Heart right ventricle (tissue), 16 donors: Measurements from ENCODE around the gene SLC2A9. TPM values are rescaled to one million over a fixed set of nuclear protein-coding genes. Genes with fewer than 3 reads are reported as not detected.

Experiments used
- ATAC-seq, 8 donors: fragments of 200-7000 bp; cut with Tn5 transposase; one replicate each; pipeline ENCODE4 v1.9.1; 2020; ENCODE audit warnings: mild to moderate bottlenecking in 8 of 8, moderate library complexity in 8 of 8, moderate number of reproducible peaks in 1 of 8
- DNase-seq, 2 donors: peaks; one replicate each; pipeline ENCODE4 v3.0.0-alpha.2; 2020
- H3K27ac ChIP-seq, 10 donors: fragments of 200-600 bp; sonication (generic) in 2 of 10; one replicate each; pipeline versions ENCODE4 v1.5.0 to v1.8.0; 2020 to 2022; ENCODE audit warnings: mild to moderate bottlenecking in 3 of 10
- H3K27me3 ChIP-seq, 7 donors: fragments of 200-600 bp; one replicate each; pipeline ENCODE4 v1.8.0; 2021 to 2022; ENCODE audit warnings: mild to moderate bottlenecking in 2 of 7
- H3K36me3 ChIP-seq, 9 donors: fragments of 200-600 bp; sonication (generic) in 1 of 9; one replicate each; pipeline versions ENCODE4 v1.5.0 to v1.8.0; 2020 to 2022; ENCODE audit warnings: mild to moderate bottlenecking in 2 of 9
- H3K4me1 ChIP-seq, 9 donors: fragments of 200-600 bp; sonication (generic) in 1 of 9; one replicate each; pipeline versions ENCODE4 v1.5.0 to v1.8.0; 2020 to 2022; ENCODE audit warnings: mild to moderate bottlenecking in 4 of 9
- H3K4me3 ChIP-seq, 10 donors: fragments of 200-600 bp; sonication (generic) in 2 of 10; one replicate each; pipeline versions ENCODE4 v1.5.0 to v1.8.0; 2020 to 2022; ENCODE audit warnings: mild to moderate bottlenecking in 7 of 10, moderate library complexity in 2 of 10
- H3K9me3 ChIP-seq, 11 donors: fragments of 200-600 bp in 10 of 11; sonication (generic) in 2 of 11; one replicate each; pipeline versions ENCODE4 v1.5.0 to v1.8.0; 2013 to 2022; ENCODE audit warnings: mild to moderate bottlenecking in 2 of 11, control low read depth in 1 of 11, moderate library complexity in 1 of 11
- WGBS, 2 donors: extraction: QIAGEN DNeasy Blood & Tissue Kit; methylation state at CpG; one replicate each; pipeline ENCODE4 v1.1.7; 2013; ENCODE audit warnings: inconsistent platforms in 1 of 2; 5-methylcytosine and 5-hydroxymethylcytosine counted together
- intact Hi-C, 10 donors: fragments of 100-400 bp; cut with DNase I; formaldehyde crosslinking; loops; one replicate each; pipeline versions ENCODE4 v1.11.1 to v1.14.2; 2022
- polyA plus RNA-seq, 2 donors: library from polyadenylated mRNA; stranded (reverse); fragments of 200-250 nt; gene quantifications; one replicate each; pipeline ENCODE4 v1.2.3, GENCODE V29; 2013
- total RNA-seq, 10 donors: library from RNA; stranded (reverse); fragmentation: NEBNext Ultra II Directional in 3 of 10; extraction: Animal tissue kit (Norgen Biotek cat#: 25700) in 3 of 10; gene quantifications; one replicate each; pipeline versions ENCODE4 v1.2.1 to v1.2.4, GENCODE V29; 2021 to 2023
- TF ChIP-seq, protein P1 (sequence below), 9 donors: fragments of 200-600 bp; sonication (generic) in 2 of 9; IDR thresholded peaks; one replicate each; pipeline versions ENCODE4 v1.5.0 to v1.8.0; 2021 to 2022; ENCODE audit warnings: antibody characterized with exemption in 9 of 9, mild to moderate bottlenecking in 5 of 9, moderate library complexity in 1 of 9
- donor health status: Arrhythmogenic right ventricular cardiomyopathy.
- donor health status: ischemic (EF 13 %, LVEDD 7.1; RV severe dilation, severe dysfunction).
- donor health status: healthy with polysubstance abuse.
- donor health status: DM: no; HTN: yes; CAD: no.
- donor health status: DM: no; HTN: no; CAD: no.
- donor health status: ischemic (EF 25% LVEDD 6.9; RV normal size, moderate dysfunction).
- donor health status: ischemic (EF 25% LVEDD 5.7; RV mildly dilated, moderate dysfunction).
- donor health status: healthy.
- donor health status: DM: yes; HTN: yes; CAD: no.
- donor health status: Ischemic cardiomyopathy.
- donor health status: ischemic (EF 35%, LVEDD 5.7; RV mildly dilated, moderate dysfunction).
- donor health status: nonischemic (EF 11% LVEDD 7.7; RV severe dilation, severe dysfunction).
- donor health status: DM: yes; HTN: yes; CAD: no.
- donor health status: PGD.
- donor health status: ischemic (EF 29% LVEDD 5.4; RV normal size, mild dysfunction).
- donor health status: nonischemic (EF 23%, LVEDD 6.1; RV moderate dilation, normal function).

Gene SLC2A9
- total and polyA plus RNA-seq, 12 donors = 3.1 to 10.9 (median 5.5) TPM

DNA sequence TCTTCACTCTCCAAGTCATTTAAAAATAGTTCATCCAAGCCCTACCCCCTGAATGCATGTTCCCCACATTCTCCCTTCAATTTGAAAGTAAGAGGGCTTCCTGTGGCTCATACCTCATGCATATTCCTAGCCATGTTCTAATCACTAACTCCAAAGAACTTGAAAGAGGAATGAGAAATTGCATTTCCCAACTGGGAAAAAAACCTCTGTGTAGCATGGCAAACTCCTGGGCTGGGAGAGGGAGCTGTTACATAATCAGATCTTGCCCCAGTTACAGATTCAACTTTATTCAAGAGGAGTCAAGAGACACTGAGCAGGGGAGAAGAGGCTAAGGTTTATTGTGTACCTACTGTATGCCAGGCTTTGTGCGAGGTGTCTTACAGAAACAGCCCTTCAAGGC is 90.2 kb downstream of the SLC2A9 start:
- WGBS, 2 donors = 90 to 94% methylated on average over 1 of the region's 1 CpG
- TF ChIP-seq, protein P1, sequence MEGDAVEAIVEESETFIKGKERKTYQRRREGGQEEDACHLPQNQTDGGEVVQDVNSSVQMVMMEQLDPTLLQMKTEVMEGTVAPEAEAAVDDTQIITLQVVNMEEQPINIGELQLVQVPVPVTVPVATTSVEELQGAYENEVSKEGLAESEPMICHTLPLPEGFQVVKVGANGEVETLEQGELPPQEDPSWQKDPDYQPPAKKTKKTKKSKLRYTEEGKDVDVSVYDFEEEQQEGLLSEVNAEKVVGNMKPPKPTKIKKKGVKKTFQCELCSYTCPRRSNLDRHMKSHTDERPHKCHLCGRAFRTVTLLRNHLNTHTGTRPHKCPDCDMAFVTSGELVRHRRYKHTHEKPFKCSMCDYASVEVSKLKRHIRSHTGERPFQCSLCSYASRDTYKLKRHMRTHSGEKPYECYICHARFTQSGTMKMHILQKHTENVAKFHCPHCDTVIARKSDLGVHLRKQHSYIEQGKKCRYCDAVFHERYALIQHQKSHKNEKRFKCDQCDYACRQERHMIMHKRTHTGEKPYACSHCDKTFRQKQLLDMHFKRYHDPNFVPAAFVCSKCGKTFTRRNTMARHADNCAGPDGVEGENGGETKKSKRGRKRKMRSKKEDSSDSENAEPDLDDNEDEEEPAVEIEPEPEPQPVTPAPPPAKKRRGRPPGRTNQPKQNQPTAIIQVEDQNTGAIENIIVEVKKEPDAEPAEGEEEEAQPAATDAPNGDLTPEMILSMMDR (IDR thresholded peaks at IDR 0.05) = no peak
- no peak overlapping the region for H3K4me3 ChIP-seq
- no peaks in the 10 kb centered on the region for H3K27me3 ChIP-seq
- ATAC-seq (no peak), DNase-seq (no peak)
- H3K36me3 ChIP-seq = no peaks in the 10 kb centered on the region
- H3K27ac ChIP-seq = no peak overlapping the region
- no peaks in the 10 kb centered on the region for H3K9me3 ChIP-seq
- intact Hi-C loops = no loop called here
- peaks cover 0 to 10% (median 0%) of the 10 kb centered on the region in 9 donors for H3K4me1 ChIP-seq

DNA sequence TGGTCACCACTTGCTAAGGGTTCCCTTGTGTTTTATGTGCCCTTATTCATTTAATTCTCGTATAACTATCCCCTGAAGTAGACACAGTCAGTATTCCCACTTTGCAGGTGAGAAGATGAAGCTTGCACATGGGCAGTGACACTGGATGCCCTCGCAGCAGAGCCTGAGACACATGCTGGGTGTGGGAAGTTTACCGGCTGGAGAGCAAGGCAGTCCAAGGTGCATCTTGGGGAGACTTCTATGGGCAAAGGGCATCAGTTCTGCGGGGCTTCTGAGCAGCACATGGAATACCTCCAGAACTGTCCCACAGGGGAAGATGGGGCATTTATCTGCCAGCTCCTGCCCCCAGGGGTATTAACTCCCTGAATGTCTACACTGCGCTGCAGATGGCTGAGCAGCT is 92.2 kb downstream of the SLC2A9 start:
- Histone ChIP-seq H3K9me3 (no peaks in the 10 kb centered on the region), H3K4me1 (peaks cover 0 to 10% (median 0%) of the 10 kb centered on the region in 9 donors), H3K27me3 (no peaks in the 10 kb centered on the region), H3K27ac (no peak overlapping the region), H3K36me3 (no peaks in the 10 kb centered on the region), H3K4me3 (no peak overlapping the region)
- 88 to 91% methylated on average over 5 of the region's 5 CpGs for WGBS, 2 donors
- intact Hi-C loops = loop anchor here in 1 of 10 donors (5.0 kb wide), 1 partner anchor 83 kb away; no protein-coding TSS in a partner anchor
- DNase-seq (no peak), ATAC-seq (no peak)
- TF ChIP-seq, protein P1 (IDR thresholded peaks at IDR 0.05) = no peak

DNA sequence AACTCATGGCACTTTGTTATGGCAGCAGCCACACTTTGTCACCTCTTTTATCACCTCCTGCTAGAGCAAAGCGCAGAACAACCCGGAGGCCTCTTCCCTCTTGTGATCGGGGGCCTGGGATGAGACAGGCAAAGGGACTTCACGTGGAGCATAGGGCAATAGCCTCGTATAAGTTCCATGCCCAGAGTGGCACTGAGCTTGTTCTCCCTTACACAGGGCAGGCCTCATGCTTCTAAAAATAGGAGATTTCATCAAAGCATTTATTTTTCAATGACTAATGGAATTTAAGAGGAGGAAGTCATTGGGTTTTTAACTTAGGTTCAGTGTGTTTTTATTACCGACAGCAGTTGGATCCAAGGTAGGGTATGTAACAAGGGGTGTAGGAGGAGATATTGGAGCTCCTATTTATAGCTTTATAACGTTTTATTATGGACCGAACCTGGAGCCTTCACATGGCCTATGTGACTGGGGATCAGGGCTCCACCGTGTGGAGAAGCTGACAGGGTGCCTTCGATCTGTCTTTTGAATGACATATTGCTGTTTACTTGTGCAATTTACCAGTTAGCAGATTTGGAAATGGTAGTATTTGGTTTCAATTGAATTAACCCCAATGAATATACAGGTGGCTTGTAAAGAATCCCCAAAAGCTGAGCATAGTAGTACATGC is 93.8 kb downstream of the SLC2A9 start:
- no peak overlapping the region for H3K4me3 ChIP-seq
- intact Hi-C loops = loop anchor here in 1 of 10 donors (5.0 kb wide), 1 partner anchor 85 kb away; no protein-coding TSS in a partner anchor
- H3K27ac ChIP-seq = peak overlapping the region in 4 of 10 donors; percentile 21 to 36 (median 30)
- H3K9me3 ChIP-seq = no peaks in the 10 kb centered on the region
- no peaks in the 10 kb centered on the region for H3K36me3 ChIP-seq
- ATAC-seq (peak in 6 of 8 donors; percentile 29 to 79 (median 70)), DNase-seq (no peak)
- 70% methylated on average over 10 of the region's 10 CpGs for WGBS, 2 donors
- H3K4me1 ChIP-seq = peaks cover 0 to 10% (median 0%) of the 10 kb centered on the region in 9 donors
- no peaks in the 10 kb centered on the region for H3K27me3 ChIP-seq
- TF ChIP-seq, protein P1 (IDR thresholded peaks at IDR 0.05) = peak in 6 of 9 donors; percentile 24 to 51 (median 34)

DNA sequence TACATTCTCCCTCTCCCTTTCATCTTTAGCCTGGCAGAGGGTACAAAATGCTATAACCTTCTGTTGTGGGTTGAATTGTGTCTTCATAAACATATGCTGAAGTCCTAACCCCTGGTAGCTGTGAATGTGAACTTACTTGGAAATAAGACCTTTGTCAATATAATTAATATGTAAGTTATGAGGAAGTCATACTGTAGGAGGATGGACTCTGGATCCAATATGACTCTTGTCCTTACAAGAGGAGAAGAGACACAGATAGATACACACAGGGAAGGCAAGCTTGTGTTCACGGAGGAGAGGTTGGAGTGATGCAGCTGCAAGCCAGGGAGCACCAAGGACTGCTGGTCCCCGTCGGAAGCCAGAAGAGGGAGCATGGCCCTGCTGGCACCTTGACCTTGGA is 94.7 kb downstream of the SLC2A9 start:
- ATAC-seq = no peak
- DNase-seq = no peak
- H3K27me3 ChIP-seq = no peaks in the 10 kb centered on the region
- no peak overlapping the region for H3K4me3 ChIP-seq
- H3K9me3 ChIP-seq = no peaks in the 10 kb centered on the region
- TF ChIP-seq, protein P1 (IDR thresholded peaks at IDR 0.05) = no peak
- intact Hi-C loops = loop anchor here in 1 of 10 donors (5.0 kb wide), 1 partner anchor 86 kb away; no protein-coding TSS in a partner anchor
- no peak overlapping the region for H3K27ac ChIP-seq
- peaks cover 0 to 10% (median 0%) of the 10 kb centered on the region in 9 donors for H3K4me1 ChIP-seq
- 93 to 98% methylated on average over 3 of the region's 3 CpGs for WGBS, 2 donors
- no peaks in the 10 kb centered on the region for H3K36me3 ChIP-seq
